Esophagus squamous epithelium (tissue), 5 donors: Measurements from ENCODE around the gene MTAP. TPM values are rescaled to one million over a fixed set of nuclear protein-coding genes. Genes with fewer than 3 reads are reported as not detected.

Experiments
- DNase-seq: peaks from one replicate; lab custom pipeline; 2025; lab: John Stamatoyannopoulos, UW
- H3K27ac ChIP-seq, 4 donors: fragments of 200-600 bp; sonication (generic); one replicate each; pipeline ENCODE4 v1.5.1; 2016 to 2019; ENCODE audit warnings: mild to moderate bottlenecking in 1 of 4
- H3K27me3 ChIP-seq, 4 donors: fragments of 200-600 bp; sonication (generic); 1 replicate in 3 of 4; 2 replicates in 1 of 4; pipeline versions ENCODE4 v1.5.1 to v1.6.0; 2017 to 2021; ENCODE audit warnings: antibody characterized with exemption in 1 of 4
- H3K36me3 ChIP-seq, 3 donors: fragments of 200-600 bp; sonication (generic); one replicate each; pipeline ENCODE4 v1.5.1; 2016 to 2019
- H3K4me1 ChIP-seq, 3 donors: fragments of 200-600 bp; sonication (generic); one replicate each; pipeline ENCODE4 v1.5.1; 2017 to 2019
- H3K4me3 ChIP-seq, 4 donors: fragments of 200-600 bp; sonication (generic); 1 replicate in 3 of 4; 2 replicates in 1 of 4; pipeline ENCODE4 v1.5.1; 2016 to 2019; ENCODE audit warnings: mild to moderate bottlenecking in 2 of 4, moderate library complexity in 1 of 4
- H3K9me3 ChIP-seq, 3 donors: fragments of 200-600 bp; sonication (generic); one replicate each; pipeline ENCODE4 v1.5.1; 2016 to 2019
- POLR2A ChIP-seq, 4 donors: fragments of 450-650 bp; IDR thresholded peaks; one replicate each; pipeline ENCODE4 v1.6.1; 2017; ENCODE audit warnings: antibody characterized with exemption in 4 of 4, mild to moderate bottlenecking in 4 of 4, moderate library complexity in 3 of 4
- WGBS, 2 donors: methylation state at CpG; one replicate each; pipeline ENCODE4 v1.1.5; 2018; 5-methylcytosine and 5-hydroxymethylcytosine counted together
- intact Hi-C: fragments of 100-400 bp; cut with DNase I; formaldehyde crosslinking; loops from one replicate; pipeline ENCODE4 v1.15.0; 2022
- total RNA-seq, 4 donors: library from RNA; depleted of rRNA; stranded (reverse); fragments of >200 nt; gene quantifications; one replicate each; pipeline ENCODE4 v1.1.0, GENCODE V29; 2016
- TF ChIP-seq, protein P1 (sequence below), 6 experiments: fragments of 450-650 bp in 4 of 6; fragments of 200-600 bp in 2 of 6; sonication (generic) in 2 of 6; IDR thresholded peaks; one replicate each; pipeline ENCODE4 v1.5.1; 2016 to 2019; ENCODE audit warnings: antibody characterized with exemption in 6 of 6, mild to moderate bottlenecking in 4 of 6, moderate library complexity in 4 of 6
- donor health status: DM: yes; HTN: yes; CAD: no.

The MTAP gene
- total RNA-seq, 4 donors from 2014 or later: 16.1 to 37.4 (median 27.6) TPM

GRCh38 chr9:21967702-21968101, 165.3 kb downstream of the MTAP start:
- no peak for TF ChIP-seq POLR2A (IDR thresholded peaks at IDR 0.05)
- TF ChIP-seq, protein P1, sequence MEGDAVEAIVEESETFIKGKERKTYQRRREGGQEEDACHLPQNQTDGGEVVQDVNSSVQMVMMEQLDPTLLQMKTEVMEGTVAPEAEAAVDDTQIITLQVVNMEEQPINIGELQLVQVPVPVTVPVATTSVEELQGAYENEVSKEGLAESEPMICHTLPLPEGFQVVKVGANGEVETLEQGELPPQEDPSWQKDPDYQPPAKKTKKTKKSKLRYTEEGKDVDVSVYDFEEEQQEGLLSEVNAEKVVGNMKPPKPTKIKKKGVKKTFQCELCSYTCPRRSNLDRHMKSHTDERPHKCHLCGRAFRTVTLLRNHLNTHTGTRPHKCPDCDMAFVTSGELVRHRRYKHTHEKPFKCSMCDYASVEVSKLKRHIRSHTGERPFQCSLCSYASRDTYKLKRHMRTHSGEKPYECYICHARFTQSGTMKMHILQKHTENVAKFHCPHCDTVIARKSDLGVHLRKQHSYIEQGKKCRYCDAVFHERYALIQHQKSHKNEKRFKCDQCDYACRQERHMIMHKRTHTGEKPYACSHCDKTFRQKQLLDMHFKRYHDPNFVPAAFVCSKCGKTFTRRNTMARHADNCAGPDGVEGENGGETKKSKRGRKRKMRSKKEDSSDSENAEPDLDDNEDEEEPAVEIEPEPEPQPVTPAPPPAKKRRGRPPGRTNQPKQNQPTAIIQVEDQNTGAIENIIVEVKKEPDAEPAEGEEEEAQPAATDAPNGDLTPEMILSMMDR (IDR thresholded peaks at IDR 0.05): no peak
- Histone ChIP-seq H3K36me3 (no peaks in the 10 kb centered on the region), H3K27me3 (peaks cover 16 to 100% (median 70%) of the 10 kb centered on the region in 4 donors), H3K9me3 (peaks cover 0 to 3% (median 0%) of the 10 kb centered on the region in 3 donors), H3K4me3 (no peak overlapping the region), H3K4me1 (peaks cover 14 to 47% (median 21%) of the 10 kb centered on the region in 3 donors), H3K27ac (no peak overlapping the region)
- intact Hi-C loops: no loop called here
- whole genome bisulfite sequencing, 2 donors: 27 to 49% methylated on average over 10 of the region's 10 CpGs
- DNase-seq: no peak

- no peak for TF ChIP-seq POLR2A (IDR thresholded peaks at IDR 0.05)
- TF ChIP-seq, protein P1 (IDR thresholded peaks at IDR 0.05): no peak
- H3K4me3 ChIP-seq: peak overlapping the region in 1 of 4 donors; percentile 1
- 14 to 19% methylated on average over 22 to 35 of the region's 41 CpGs for WGBS, 2 donors
- DNase-seq: no peak
- H3K9me3 ChIP-seq: peaks cover 0 to under 1% (median 0%) of the 10 kb centered on the region in 3 donors
- intact Hi-C loops: no loop called here
- H3K36me3 ChIP-seq: no peaks in the 10 kb centered on the region
- H3K4me1 ChIP-seq: peaks cover 14 to 47% (median 21%) of the 10 kb centered on the region in 3 donors
- H3K27ac ChIP-seq: no peak overlapping the region
- H3K27me3 ChIP-seq: peaks cover 16 to 100% (median 76%) of the 10 kb centered on the region in 4 donors
Measured at GRCh38 chr9:21968331-21969010, 166.0 kb downstream of the MTAP start.

DNA sequence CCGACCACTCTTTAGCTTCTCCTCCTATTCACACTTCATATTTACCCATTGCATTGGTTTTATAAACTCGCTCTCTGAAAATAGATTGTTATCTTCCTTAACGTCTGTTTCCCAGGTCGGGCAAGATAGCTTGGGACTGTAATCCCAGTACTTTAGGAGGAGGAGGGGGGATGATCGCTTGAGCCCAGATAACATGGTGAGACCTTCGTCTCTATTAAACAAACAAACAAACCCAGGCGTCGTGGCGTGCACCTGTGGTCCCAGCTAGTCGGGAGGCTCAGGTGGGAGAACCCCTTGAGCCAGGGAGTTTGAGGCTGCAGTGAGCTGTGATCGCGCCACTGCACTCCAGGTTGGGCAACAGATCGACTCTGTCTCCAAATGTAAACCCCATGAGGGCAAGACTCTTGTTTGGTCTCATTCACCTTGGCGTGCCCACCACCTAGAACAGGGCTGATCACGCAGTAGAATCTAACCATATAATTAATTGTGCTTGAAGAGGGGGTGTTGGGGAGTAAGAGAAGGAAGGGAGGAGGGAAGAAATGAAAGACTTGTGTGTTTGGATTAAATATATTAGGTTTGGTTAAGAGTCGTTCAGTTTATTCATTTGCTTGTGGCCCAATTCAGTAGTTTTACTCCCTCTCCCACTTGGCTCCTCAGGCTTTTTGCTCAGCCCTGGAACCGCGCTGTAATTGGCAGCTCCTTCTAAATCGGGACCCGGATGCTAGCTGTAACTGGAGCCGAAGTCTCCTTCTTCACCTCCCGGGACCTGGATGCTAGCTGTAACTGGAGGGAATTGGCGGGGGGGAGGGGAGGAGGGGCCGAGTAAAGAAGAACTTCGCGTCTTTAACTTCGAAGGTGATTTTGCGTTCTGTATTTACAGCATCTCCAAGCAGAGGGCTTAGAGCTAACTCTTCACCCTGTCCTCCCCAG, 166.8 kb downstream of the MTAP start:
- peaks cover 15 to 54% (median 21%) of the 10 kb centered on the region in 3 donors for H3K4me1 ChIP-seq
- DNase-seq: no peak
- TF ChIP-seq POLR2A (IDR thresholded peaks at IDR 0.05): no peak
- TF ChIP-seq, protein P1 (IDR thresholded peaks at IDR 0.05): no peak
- peak overlapping the region in 1 of 4 donors; percentile 1 for H3K4me3 ChIP-seq
- 16 to 18% methylated on average over 21 to 24 of the region's 28 CpGs for WGBS, 2 donors
- peaks cover 16 to 100% (median 83%) of the 10 kb centered on the region in 4 donors for H3K27me3 ChIP-seq
- H3K36me3 ChIP-seq: no peaks in the 10 kb centered on the region
- H3K27ac ChIP-seq: no peak overlapping the region
- intact Hi-C loops: no loop called here
- no peaks in the 10 kb centered on the region for H3K9me3 ChIP-seq

DNA sequence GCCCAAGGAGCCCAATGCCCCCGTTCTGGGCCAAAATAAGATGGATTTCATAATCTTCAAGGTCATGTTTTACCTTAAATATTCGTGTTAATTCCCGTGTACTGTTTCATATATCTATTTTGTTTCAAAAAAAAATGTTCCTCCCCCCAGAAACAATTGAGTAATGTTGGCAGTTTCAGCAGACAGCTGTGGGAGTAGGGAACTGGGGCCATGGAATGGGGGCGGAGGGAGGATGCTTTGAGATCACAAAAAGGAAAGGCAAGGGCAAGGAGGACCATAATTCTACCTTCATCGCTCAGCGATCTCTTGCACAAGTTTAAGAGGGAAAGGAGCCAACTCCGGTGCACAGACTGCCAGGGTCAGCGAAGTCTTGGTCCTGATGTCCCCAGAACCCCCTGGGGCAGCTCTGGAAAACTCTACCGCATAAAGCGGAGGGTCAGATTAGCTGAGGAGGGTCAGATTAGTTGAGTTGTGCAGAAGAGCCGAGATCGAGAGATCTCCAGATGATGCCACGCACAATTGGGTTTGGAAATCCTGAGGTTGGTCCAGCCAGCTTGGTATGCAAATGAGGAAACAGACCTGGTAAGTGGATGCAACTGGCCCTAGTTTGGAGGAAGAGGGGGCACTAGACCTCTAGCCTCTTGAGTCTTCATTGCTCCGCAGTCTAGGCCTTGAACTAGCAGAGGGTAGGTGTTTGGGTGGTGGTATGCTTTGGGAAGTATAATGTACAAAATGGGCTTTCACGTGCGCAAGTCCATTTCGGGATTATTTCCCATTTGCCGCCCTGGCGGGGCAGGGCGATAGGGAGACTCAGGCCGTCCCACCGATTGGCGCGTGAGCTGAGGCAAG, 167.7 kb downstream of the MTAP start:
- peaks cover 16 to 56% (median 26%) of the 10 kb centered on the region in 3 donors for H3K4me1 ChIP-seq
- 30 to 34% methylated on average over 19 to 24 of the region's 24 CpGs for WGBS, 2 donors
- DNase-seq: no peak
- intact Hi-C loops: no loop called here
- peaks cover 16 to 100% (median 84%) of the 10 kb centered on the region in 4 donors for H3K27me3 ChIP-seq
- H3K36me3 ChIP-seq: no peaks in the 10 kb centered on the region
- no peak overlapping the region for H3K27ac ChIP-seq
- TF ChIP-seq POLR2A (IDR thresholded peaks at IDR 0.05): no peak
- TF ChIP-seq, protein P1 (IDR thresholded peaks at IDR 0.05): no peak
- no peak overlapping the region for H3K4me3 ChIP-seq
- H3K9me3 ChIP-seq: no peaks in the 10 kb centered on the region
